ENCODE results near the gene ASXL1.

The ASXL1 gene

DNA sequence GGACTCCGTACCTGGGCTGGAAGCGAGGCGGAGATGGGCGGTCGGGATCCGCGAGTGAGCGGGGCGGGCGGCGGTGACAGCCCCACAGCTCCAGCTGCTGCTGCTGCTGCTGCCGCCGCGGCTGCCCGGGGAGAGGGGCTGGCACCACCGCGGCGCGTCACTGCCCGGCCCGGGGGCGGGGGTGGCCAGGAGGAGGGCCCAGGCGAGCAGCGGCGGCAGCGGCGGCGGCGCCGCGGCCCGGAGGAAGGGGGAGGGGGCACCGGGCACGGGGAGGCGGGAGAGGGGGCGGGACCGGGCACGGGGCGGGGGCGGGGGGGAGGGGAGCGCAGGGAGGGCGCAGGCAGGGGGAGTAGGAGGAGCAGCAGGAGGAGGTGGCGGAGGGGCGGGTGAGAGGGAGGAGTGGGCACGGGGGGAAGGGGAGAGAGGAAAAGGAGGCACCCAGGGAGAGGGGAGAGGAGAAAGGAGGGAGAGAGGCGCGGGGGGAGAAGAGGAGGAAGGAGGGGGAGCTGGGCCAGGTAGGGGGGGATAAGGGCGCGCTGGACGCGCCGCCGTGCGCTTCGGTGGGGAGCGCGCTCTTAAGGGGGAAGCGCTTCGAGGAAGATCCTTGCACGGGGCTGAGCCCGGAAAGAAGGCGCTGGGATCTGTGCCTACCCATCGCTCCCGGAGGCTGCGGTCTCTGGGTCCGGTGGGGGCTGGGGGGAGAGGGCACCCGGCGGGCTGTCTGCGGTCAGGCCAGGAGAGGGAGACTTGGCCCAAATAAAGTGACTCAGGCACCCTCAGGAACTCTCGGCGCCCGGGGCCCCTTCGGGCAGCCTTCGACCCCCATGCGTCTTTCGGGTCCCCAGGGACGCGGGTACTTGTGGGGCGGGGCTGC lies 125.5 kb downstream of the ASXL1 start:
- peak; percentile 69 for DNase-seq

DNA sequence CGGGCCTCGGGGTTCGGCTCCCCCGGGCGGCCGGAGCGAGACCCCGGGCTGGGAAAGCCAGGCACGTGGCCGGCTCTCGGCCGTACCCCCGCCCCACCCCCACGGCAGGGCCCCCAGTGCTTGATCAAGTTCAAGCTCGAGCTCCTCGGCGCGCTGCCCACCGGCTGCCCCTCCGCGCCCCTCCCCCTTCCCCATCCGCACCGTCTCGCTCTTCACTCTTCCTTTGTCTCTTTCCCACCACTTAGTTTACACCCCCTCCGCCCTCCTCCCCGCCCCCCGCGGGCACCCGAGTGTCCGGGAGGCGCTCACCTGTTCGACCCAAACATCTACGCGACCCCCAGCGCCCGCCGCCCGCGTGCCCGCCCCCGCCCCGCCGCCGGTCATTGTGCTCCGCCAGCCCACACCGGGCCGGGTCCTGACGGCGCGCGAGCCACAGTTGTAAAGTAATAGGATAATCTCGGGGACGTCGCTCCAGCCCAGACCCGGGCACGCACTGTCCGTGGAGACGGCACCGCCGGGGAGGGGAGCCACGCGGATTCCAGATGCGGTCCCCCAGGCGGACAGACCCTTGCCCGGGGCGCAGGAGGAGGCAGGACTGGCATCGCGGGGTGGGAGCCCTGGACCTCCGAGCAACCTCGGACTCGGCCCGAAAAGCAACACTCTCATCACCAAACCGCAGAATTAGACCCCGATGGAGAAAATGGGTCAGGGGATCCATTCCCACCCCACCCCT lies 126.3 kb downstream of the ASXL1 start:
- peak; percentile 53 for DNase-seq

DNA sequence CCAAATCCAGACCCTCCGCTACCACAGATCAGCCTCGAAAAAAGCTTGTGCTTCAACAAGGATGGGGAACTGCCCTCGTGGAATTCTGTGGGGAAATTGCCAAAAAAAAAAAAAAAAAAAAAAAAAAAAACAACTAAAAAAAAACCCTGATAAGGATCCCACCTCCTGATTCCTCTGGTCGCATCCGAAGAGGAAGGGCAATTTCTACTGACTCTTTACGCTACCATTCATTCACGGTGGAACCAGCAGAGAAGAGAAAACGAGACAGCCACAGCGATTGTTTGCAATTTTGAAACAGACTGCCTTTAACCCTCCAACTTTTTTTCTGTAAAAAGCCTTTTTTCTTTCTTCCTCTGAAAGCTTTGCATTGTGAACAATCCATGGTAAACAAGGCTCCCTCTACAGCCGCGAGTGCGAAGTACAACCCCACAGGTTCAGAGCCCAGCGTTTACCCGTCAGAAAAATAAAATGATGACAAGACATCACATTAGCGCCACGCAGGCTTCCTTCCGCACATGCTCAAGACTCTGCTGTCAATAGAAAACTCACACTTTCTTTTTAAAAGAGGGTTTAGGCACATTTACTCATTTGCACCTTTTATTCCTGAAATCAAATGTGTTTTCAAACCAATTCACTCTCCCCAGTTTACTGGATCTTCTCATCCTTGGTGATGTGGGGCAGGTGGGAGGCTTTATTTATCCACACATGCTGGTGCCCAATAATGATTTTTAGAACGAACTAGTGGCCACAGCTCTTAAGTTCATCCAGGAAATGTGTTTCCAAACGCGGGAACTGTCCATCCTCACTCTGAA lies 127.0 kb downstream of the ASXL1 start:
- DNase-seq = peak; percentile 83

DNA sequence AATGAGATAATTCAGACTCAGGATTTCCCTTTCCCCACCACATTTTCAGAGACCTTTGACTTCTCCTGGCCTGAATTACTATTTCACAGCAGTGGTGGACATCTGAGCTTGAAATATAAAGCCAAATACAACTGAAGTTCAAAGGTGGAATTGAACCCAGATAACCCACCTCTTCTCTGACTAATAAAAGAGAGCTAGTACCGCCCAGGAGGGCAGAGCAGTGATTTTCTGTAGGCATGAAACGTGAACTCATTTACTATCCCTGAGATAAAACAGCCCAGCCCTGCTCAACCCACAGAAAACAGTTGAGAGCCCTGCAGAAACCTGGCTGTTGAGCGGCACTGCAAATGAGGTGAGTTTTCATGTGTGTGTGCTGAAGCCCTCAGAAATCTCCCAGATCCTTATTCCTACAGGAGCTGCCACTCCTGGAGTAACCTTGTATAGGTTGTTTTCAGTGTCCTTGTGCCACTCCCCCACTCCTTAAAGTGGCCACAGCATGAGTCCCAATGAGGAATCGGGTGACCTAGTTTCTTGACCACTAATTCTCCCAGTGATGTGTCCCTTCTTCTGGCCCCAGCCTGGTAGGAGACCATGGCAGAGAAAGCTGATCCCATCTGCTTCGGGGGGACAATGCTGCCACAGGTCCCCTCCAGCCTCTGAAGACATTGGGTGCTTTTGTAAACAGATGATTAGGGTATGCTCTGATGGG lies 127.8 kb downstream of the ASXL1 start:
- DNase-seq = no peak

DNA sequence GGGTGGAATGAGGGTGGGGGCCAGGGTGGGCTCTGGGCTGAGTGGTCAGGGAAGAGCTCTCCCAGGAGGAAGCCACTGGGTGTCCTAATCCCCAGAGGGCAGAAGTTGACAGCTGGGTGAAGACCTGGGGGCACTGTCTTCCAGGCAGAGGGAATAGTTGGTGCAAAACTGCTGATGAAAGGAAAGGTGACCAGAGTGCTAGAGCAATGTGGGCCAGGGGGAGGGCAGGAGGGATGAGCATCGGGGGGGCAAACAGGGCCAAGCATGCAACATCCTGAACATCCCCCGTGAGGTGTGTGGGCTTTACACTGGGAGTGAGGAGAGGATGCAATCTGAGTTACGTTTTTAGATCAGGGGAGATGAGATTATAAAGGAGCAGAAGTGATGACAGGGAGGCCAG lies 129.2 kb downstream of the ASXL1 start:
- no peak for DNase-seq

DNA sequence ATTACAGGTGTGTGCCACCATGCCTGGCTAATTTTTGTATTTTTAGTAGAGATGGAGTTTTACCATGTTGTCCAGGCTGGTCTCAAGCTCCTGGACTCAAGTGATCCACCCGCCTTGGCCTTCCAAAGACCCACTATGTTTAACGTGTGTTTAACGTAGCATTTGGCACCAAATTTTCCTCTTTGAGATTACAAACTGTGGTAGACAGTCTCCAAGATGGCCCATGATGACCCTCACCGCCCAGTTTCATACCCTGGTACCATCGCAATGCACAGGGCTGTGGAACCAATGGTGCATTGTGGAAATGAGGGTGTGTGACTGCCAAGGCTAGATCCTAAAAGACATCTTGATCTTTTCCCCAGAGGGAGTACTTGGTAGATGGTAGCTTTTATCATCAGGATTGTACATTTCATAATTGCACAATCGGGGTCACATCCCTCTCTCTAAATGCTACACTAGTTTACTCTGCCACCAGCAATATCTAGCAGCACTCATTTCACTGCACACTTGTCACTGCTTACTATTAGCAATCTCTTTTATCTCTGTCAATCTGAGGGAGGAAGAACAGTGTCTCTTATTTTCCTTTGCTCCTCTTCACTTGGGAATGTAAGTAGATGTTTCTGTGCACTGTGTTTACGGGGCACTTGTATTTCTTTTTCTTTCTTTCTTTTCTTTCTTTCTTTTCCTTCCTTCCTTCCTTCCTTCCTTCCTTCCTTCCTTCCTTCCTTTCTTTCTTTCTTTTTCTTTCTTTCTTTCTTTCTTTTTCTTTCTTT lies 130.1 kb downstream of the ASXL1 start:
- no peak for DNase-seq
